WTC11 (cell line): ENCODE results near the gene CFAP57. TPM values are rescaled to one million over a fixed set of nuclear protein-coding genes. Genes with fewer than 3 reads are reported as not detected.

ENCODE experiments used
- ATAC-seq: fragments of 200-7000 bp; cut with Tn5 transposase; 2 replicates; pipeline ENCODE4 v1.10.0; 2021; ENCODE audit warnings: mild to moderate bottlenecking, moderate library complexity
- CTCF ChIA-PET: fragments of 300-600 bp; sonication (Branson Sonifier 250); formaldehyde crosslinking; loops from one replicate; lab custom pipeline; 2021; ENCODE audit warnings: antibody characterized with exemption; lab: Charles Lee
- POLR2A ChIA-PET: fragments of 350-600 bp; sonication (Branson Sonifier 250); formaldehyde crosslinking; loops from one replicate; lab custom pipeline; 2021; ENCODE audit warnings: antibody characterized with exemption; lab: Charles Lee
- DNase-seq: peaks from one replicate; pipeline ENCODE4 v3.0.0; 2021; ENCODE audit warnings: low spot score
- H3K27ac Mint-ChIP-seq: 2 replicates; pipeline ENCODE4 v1.8.0; 2021; ENCODE audit warnings: mixed read lengths
- H3K27me3 Mint-ChIP-seq: 2 replicates; pipeline ENCODE4 v1.8.0; 2021; ENCODE audit warnings: low read depth, mild to moderate bottlenecking, moderate library complexity, mixed read lengths
- H3K36me3 Mint-ChIP-seq: 2 replicates; pipeline ENCODE4 v1.8.0; 2021; ENCODE audit warnings: mixed read lengths
- H3K4me1 Mint-ChIP-seq: 2 replicates; pipeline ENCODE4 v1.8.0; 2022; ENCODE audit warnings: mixed read lengths
- H3K4me3 Mint-ChIP-seq: 2 replicates; pipeline ENCODE4 v1.8.0; 2021; ENCODE audit warnings: mild to moderate bottlenecking, moderate library complexity, mixed read lengths
- H3K9me3 Mint-ChIP-seq: 2 replicates; pipeline ENCODE4 v1.8.0; 2021; ENCODE audit warnings: mixed read lengths
- ETV6 ChIP-seq: sonication (generic); formaldehyde crosslinking; IDR thresholded peaks from 2 replicates; pipeline ENCODE4 v1.8.1; 2022; ENCODE audit warnings: mild to moderate bottlenecking, missing genetic modification reagents
- FOXJ3 ChIP-seq: sonication (generic); formaldehyde crosslinking; IDR thresholded peaks from 2 replicates; pipeline ENCODE4 v1.9.0; 2021; ENCODE audit warnings: missing genetic modification reagents, mild to moderate bottlenecking, borderline replicate concordance
- FOXK1 ChIP-seq: sonication (generic); formaldehyde crosslinking; IDR thresholded peaks from 2 replicates; pipeline ENCODE4 v1.8.0; 2022; ENCODE audit warnings: mild to moderate bottlenecking, moderate library complexity, missing genetic modification reagents
- FOXP1 ChIP-seq: sonication (generic); formaldehyde crosslinking; IDR thresholded peaks from 2 replicates; pipeline ENCODE4 v1.8.0; 2022; ENCODE audit warnings: missing genetic modification reagents, mild to moderate bottlenecking, moderate library complexity, borderline replicate concordance
- GRHL2 ChIP-seq: fragments of 250-450 bp; sonication (Bioruptor Pico); IDR thresholded peaks from 2 replicates; pipeline ENCODE4 v1.8.0; 2022; ENCODE audit warnings: mild to moderate bottlenecking, moderate library complexity; ENCODE audit not compliant: insufficient replicate concordance, severe bottlenecking
- IRF1 ChIP-seq: sonication (generic); formaldehyde crosslinking; IDR thresholded peaks from 2 replicates; pipeline ENCODE4 v1.8.0; 2023; ENCODE audit warnings: missing genetic modification reagents
- MXD4 ChIP-seq: fragments of 250-450 bp; sonication (Bioruptor Pico); IDR thresholded peaks from 2 replicates; pipeline ENCODE4 v1.8.0; 2021; ENCODE audit warnings: mild to moderate bottlenecking, moderate library complexity, borderline replicate concordance
- NR1H2 ChIP-seq: sonication (generic); formaldehyde crosslinking; IDR thresholded peaks from 2 replicates; pipeline ENCODE4 v1.9.0; 2021; ENCODE audit warnings: mild to moderate bottlenecking, moderate library complexity, missing genetic modification reagents
- SMAD3 ChIP-seq: sonication (generic); formaldehyde crosslinking; IDR thresholded peaks from 2 replicates; pipeline ENCODE4 v1.8.0; 2022; ENCODE audit warnings: missing genetic modification reagents, mild to moderate bottlenecking, borderline replicate concordance
- SMAD4 ChIP-seq: sonication (generic); formaldehyde crosslinking; IDR thresholded peaks from 2 replicates; pipeline ENCODE4 v1.8.0; 2022; ENCODE audit warnings: mild to moderate bottlenecking, missing genetic modification reagents
- USF1 ChIP-seq: sonication (generic); formaldehyde crosslinking; IDR thresholded peaks from 2 replicates; pipeline ENCODE4 v1.8.0; 2022; ENCODE audit warnings: mild to moderate bottlenecking, missing genetic modification reagents
- ZBTB21 ChIP-seq: sonication (generic); formaldehyde crosslinking; IDR thresholded peaks from 2 replicates; pipeline ENCODE4 v1.8.1; 2023; ENCODE audit warnings: mild to moderate bottlenecking, missing genetic modification reagents, borderline replicate concordance
- ZNF263 ChIP-seq: sonication (generic); formaldehyde crosslinking; IDR thresholded peaks from 2 replicates; pipeline ENCODE4 v1.8.1; 2022; ENCODE audit warnings: low read depth, mild to moderate bottlenecking, moderate library complexity, missing genetic modification reagents
- ZNF416 ChIP-seq: fragments of 250-450 bp; sonication (Bioruptor Pico); IDR thresholded peaks from 2 replicates; pipeline ENCODE4 v1.9.0; 2021; ENCODE audit warnings: mild to moderate bottlenecking, inconsistent platforms
- total RNA-seq: library from RNA; stranded (reverse); gene quantifications from 3 replicates; pipeline ENCODE4 v1.2.3, GENCODE V29; 2021
- TF ChIP-seq, protein P1 (sequence below): fragments of 250-450 bp; sonication (Bioruptor Pico); IDR thresholded peaks from 2 replicates; pipeline ENCODE4 v1.9.0; 2021; ENCODE audit warnings: mild to moderate bottlenecking, borderline replicate concordance
- TF ChIP-seq, protein P2 (sequence below): sonication (generic); formaldehyde crosslinking; IDR thresholded peaks from 2 replicates; pipeline ENCODE4 v1.8.0; 2022; ENCODE audit warnings: mild to moderate bottlenecking, missing genetic modification reagents
- TF ChIP-seq, protein P3 (sequence below): fragments of 250-450 bp; sonication (Bioruptor Pico); IDR thresholded peaks from 2 replicates; pipeline ENCODE4 v1.9.0; 2021; ENCODE audit warnings: mild to moderate bottlenecking
- TF ChIP-seq, protein P4 (sequence below): sonication (generic); formaldehyde crosslinking; IDR thresholded peaks from 2 replicates; pipeline ENCODE4 v1.8.1; 2023; ENCODE audit warnings: mild to moderate bottlenecking, missing genetic modification reagents
- TF ChIP-seq, protein P5 (sequence below): sonication (generic); formaldehyde crosslinking; IDR thresholded peaks from 2 replicates; pipeline ENCODE4 v1.8.0; 2023; ENCODE audit warnings: missing genetic modification reagents, mild to moderate bottlenecking, borderline replicate concordance

The CFAP57 gene
- total RNA-seq, 1 experiment from 2014 or later = 0.42 TPM

DNA sequence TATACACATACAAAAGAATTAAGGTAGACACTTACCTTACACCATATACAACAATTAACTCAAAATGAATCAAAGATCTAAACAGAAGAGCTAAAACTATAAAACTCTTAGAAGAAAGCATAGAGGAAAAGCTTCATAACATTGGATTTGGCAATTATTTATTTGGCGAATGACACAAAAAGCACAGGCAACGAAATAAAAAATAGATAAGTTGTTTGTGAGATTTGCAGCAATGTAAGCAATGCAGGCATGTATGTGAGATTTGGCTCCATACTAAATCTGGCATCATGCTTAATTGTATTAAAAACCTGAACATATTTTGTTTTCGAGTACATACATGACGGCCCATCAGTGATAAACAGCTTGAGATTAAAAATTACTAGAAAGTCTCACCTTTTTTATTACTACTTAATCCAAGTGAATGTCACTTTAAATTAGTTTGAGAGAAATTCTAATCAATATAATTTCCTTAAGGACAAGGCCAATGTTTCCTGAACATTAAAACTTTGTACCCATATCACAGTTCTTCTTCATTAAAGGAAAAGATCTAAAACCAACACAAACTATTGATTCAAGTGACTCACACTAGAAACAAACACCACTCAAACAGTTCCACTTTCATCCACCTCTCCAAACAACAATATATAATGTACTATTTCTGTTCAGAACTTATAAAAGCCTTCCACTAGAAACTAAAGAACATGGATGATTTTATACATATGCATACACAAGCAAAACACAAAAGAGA, 74.5 kb downstream of the CFAP57 start:
- Mint-ChIP-seq H3K27me3 (peaks cover 30% of the 10 kb centered on the region), H3K27ac (no peak overlapping the region), H3K4me1 (no peaks in the 10 kb centered on the region), H3K36me3 (peaks cover 47% of the 10 kb centered on the region), H3K4me3 (no peak overlapping the region), H3K9me3 (peaks cover 65% of the 10 kb centered on the region)
- ChIA-PET CTCF (no interaction called here), POLR2A (no interaction called here)
- ATAC-seq = no peak
- TF ChIP-seq, protein P1, sequence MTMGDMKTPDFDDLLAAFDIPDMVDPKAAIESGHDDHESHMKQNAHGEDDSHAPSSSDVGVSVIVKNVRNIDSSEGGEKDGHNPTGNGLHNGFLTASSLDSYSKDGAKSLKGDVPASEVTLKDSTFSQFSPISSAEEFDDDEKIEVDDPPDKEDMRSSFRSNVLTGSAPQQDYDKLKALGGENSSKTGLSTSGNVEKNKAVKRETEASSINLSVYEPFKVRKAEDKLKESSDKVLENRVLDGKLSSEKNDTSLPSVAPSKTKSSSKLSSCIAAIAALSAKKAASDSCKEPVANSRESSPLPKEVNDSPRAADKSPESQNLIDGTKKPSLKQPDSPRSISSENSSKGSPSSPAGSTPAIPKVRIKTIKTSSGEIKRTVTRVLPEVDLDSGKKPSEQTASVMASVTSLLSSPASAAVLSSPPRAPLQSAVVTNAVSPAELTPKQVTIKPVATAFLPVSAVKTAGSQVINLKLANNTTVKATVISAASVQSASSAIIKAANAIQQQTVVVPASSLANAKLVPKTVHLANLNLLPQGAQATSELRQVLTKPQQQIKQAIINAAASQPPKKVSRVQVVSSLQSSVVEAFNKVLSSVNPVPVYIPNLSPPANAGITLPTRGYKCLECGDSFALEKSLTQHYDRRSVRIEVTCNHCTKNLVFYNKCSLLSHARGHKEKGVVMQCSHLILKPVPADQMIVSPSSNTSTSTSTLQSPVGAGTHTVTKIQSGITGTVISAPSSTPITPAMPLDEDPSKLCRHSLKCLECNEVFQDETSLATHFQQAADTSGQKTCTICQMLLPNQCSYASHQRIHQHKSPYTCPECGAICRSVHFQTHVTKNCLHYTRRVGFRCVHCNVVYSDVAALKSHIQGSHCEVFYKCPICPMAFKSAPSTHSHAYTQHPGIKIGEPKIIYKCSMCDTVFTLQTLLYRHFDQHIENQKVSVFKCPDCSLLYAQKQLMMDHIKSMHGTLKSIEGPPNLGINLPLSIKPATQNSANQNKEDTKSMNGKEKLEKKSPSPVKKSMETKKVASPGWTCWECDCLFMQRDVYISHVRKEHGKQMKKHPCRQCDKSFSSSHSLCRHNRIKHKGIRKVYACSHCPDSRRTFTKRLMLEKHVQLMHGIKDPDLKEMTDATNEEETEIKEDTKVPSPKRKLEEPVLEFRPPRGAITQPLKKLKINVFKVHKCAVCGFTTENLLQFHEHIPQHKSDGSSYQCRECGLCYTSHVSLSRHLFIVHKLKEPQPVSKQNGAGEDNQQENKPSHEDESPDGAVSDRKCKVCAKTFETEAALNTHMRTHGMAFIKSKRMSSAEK (CRISPR knock-in tag) = no peak
- no peak for TF ChIP-seq SMAD4
- TF ChIP-seq ZNF416 (CRISPR knock-in tag) = no peak
- no peak for TF ChIP-seq USF1 (CRISPR knock-in tag)
- TF ChIP-seq, protein P2, sequence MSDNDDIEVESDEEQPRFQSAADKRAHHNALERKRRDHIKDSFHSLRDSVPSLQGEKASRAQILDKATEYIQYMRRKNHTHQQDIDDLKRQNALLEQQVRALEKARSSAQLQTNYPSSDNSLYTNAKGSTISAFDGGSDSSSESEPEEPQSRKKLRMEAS (CRISPR knock-in tag) = no peak
- TF ChIP-seq ETV6 (CRISPR knock-in tag) = no peak
- TF ChIP-seq, protein P3, sequence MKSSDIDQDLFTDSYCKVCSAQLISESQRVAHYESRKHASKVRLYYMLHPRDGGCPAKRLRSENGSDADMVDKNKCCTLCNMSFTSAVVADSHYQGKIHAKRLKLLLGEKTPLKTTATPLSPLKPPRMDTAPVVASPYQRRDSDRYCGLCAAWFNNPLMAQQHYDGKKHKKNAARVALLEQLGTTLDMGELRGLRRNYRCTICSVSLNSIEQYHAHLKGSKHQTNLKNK (CRISPR knock-in tag) = no peak
- no peak for TF ChIP-seq SMAD3 (CRISPR knock-in tag)
- DNase-seq = no peak

- peaks cover 67% of the 10 kb centered on the region for H3K9me3 Mint-ChIP-seq
- H3K27ac Mint-ChIP-seq = no peak overlapping the region
- ChIA-PET POLR2A (no interaction called here), CTCF (interaction anchor here (0.7 kb wide), 1 partner anchor 20 kb away, joined by 7 read pairs; no protein-coding TSS in a partner anchor)
- no peak overlapping the region for H3K4me3 Mint-ChIP-seq
- H3K4me1 Mint-ChIP-seq = no peaks in the 10 kb centered on the region
- DNase-seq = no peak
- no peak for ATAC-seq
- peaks cover 33% of the 10 kb centered on the region for H3K27me3 Mint-ChIP-seq
- peaks cover 47% of the 10 kb centered on the region for H3K36me3 Mint-ChIP-seq
- TF ChIP-seq ZBTB21 (CRISPR knock-in tag) (no peak), NR1H2 (no peak), ZNF416 (CRISPR knock-in tag) (no peak), FOXJ3 (CRISPR knock-in tag) (no peak), IRF1 (CRISPR knock-in tag) (no peak), FOXK1 (CRISPR knock-in tag) (no peak), ZNF263 (CRISPR knock-in tag) (no peak), MXD4 (CRISPR knock-in tag) (no peak), GRHL2 (CRISPR knock-in tag) (no peak), FOXP1 (CRISPR knock-in tag) (no peak)
- TF ChIP-seq, protein P4, sequence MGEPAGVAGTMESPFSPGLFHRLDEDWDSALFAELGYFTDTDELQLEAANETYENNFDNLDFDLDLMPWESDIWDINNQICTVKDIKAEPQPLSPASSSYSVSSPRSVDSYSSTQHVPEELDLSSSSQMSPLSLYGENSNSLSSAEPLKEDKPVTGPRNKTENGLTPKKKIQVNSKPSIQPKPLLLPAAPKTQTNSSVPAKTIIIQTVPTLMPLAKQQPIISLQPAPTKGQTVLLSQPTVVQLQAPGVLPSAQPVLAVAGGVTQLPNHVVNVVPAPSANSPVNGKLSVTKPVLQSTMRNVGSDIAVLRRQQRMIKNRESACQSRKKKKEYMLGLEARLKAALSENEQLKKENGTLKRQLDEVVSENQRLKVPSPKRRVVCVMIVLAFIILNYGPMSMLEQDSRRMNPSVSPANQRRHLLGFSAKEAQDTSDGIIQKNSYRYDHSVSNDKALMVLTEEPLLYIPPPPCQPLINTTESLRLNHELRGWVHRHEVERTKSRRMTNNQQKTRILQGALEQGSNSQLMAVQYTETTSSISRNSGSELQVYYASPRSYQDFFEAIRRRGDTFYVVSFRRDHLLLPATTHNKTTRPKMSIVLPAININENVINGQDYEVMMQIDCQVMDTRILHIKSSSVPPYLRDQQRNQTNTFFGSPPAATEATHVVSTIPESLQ (CRISPR knock-in tag) = no peak
- TF ChIP-seq, protein P3 (CRISPR knock-in tag) = no peak
- TF ChIP-seq, protein P5, sequence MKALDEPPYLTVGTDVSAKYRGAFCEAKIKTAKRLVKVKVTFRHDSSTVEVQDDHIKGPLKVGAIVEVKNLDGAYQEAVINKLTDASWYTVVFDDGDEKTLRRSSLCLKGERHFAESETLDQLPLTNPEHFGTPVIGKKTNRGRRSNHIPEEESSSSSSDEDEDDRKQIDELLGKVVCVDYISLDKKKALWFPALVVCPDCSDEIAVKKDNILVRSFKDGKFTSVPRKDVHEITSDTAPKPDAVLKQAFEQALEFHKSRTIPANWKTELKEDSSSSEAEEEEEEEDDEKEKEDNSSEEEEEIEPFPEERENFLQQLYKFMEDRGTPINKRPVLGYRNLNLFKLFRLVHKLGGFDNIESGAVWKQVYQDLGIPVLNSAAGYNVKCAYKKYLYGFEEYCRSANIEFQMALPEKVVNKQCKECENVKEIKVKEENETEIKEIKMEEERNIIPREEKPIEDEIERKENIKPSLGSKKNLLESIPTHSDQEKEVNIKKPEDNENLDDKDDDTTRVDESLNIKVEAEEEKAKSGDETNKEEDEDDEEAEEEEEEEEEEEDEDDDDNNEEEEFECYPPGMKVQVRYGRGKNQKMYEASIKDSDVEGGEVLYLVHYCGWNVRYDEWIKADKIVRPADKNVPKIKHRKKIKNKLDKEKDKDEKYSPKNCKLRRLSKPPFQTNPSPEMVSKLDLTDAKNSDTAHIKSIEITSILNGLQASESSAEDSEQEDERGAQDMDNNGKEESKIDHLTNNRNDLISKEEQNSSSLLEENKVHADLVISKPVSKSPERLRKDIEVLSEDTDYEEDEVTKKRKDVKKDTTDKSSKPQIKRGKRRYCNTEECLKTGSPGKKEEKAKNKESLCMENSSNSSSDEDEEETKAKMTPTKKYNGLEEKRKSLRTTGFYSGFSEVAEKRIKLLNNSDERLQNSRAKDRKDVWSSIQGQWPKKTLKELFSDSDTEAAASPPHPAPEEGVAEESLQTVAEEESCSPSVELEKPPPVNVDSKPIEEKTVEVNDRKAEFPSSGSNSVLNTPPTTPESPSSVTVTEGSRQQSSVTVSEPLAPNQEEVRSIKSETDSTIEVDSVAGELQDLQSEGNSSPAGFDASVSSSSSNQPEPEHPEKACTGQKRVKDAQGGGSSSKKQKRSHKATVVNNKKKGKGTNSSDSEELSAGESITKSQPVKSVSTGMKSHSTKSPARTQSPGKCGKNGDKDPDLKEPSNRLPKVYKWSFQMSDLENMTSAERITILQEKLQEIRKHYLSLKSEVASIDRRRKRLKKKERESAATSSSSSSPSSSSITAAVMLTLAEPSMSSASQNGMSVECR (CRISPR knock-in tag) = no peak
These were observed 75.3 kb downstream of the CFAP57 start for GRCh38 chr1:43247256-43247921.
